GM21619 (cell line): ENCODE measurements around the gene GINS2.

Experiments
- ATAC-seq: cut with Tn5 transposase; IDR thresholded peaks from one replicate; pipeline ENCODE4 v1.9.1; 2021; ENCODE audit not compliant: unreplicated experiment

The GINS2 gene

DNA sequence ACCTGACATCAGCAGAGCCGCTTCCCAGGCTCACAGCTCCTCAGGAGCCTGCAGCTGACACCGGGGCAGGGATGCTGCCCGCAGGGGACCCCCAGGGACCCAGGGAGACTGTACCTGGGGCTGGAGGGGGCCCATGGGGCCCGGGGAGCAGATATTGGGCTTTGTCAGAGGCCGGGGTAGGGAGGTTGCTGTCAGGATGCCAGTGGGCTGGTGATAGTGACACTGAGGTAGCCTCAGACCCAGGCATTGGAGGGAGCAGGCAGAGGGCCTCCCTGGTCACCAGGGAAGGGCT lies 60.5 kb downstream of the GINS2 start:
- no peak for ATAC-seq

DNA sequence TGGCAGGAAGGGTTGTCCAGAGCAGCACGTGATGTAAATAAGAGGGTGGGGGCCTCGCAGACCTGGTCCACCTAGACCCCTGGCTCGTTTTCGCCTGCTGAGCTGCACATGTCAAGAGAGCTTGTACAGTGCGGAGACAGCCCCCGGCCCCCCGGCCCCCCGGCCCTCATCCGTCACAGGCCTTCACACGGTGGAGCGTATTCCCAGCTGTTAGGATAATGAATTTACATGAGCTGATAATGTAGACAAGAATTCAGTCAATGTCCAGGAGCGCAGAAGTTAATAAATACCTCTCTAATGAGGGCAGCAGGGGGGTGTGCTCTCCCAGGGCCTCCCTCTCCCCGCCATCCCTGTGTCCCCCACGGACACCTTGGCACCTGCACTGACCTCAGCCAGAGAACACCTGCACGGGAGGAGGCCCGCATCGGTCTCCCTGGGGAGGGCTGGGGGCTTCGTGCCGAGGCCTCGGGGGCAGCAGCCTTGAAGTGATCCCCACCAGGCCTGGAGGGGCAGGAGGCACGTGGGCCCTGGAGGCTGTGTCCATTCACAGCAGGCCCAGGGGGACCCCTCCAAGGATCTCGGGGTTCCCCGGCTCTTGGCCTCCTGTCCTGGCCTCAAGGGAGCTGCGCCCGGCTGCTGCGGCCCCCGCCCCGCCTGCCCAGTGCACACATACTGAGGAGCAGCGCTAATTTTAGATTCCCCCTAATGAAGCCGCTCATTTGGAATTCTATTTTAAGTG lies 61.1 kb downstream of the GINS2 start:
- no peak for ATAC-seq

- no peak for ATAC-seq
These were observed 61.7 kb downstream of the GINS2 start for GRCh38 chr16:85627089-85627488.
